Right lung (tissue), 5 donors: Measurements from ENCODE around the gene SF3B1. TPM values are rescaled to one million over a fixed set of nuclear protein-coding genes. Genes with fewer than 3 reads are reported as not detected.
"Not testable (repeated sequence)": the region's sequence is repeated elsewhere in the genome, so short reads cannot be mapped to it uniquely, and the experiment has no call there.

Experiments used
- DNase-seq, 2 donors: peaks; one replicate each; pipeline ENCODE4 v3.0.0-alpha.2; 2013
- polyA plus RNA-seq, 5 donors: library from polyadenylated mRNA; unstranded; fragments of 120-200 nt; gene quantifications; one replicate each; pipeline versions ENCODE4 v1.2.1 to v1.2.3, GENCODE V29; 2013; ENCODE audit warnings: inconsistent platforms in 1 of 5, low replicate concordance in 1 of 5; ENCODE audit not compliant: insufficient read length in 5 of 5, insufficient read depth in 1 of 5

SF3B1 gene
- polyA plus RNA-seq, 5 donors = 383 to 680 (median 633) TPM

DNA sequence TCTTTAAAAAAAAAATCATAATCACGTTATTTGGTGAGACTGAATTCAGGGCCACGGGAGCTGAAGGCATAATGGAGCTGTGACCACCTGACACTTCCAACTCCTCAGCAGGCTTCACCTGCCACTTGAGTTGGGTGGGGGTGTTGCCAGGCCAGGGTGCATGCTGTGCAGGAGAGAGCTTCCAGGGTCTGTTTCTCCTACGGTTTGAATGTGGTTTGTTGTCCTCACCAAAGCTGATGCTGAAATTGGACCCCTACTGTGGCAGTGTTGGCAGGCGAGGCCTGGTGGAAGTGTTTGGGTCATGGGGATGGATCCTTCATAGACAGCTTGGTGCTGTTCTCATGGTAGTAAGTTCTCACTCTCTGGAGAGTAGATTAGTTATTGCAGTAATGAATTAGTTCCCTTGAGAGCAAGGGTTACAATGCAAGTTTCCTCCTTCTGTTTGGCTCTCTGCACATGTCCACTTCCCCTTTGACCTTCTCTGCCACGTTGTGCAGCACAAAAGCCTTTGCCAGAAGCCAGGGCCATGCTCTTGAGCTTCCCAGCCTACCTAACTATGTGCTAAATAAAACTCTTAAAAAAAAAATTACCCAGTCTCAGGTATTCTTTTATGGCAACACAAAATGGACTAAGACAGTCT, 86.0 kb downstream of the SF3B1 start:
- no peak for DNase-seq

DNA sequence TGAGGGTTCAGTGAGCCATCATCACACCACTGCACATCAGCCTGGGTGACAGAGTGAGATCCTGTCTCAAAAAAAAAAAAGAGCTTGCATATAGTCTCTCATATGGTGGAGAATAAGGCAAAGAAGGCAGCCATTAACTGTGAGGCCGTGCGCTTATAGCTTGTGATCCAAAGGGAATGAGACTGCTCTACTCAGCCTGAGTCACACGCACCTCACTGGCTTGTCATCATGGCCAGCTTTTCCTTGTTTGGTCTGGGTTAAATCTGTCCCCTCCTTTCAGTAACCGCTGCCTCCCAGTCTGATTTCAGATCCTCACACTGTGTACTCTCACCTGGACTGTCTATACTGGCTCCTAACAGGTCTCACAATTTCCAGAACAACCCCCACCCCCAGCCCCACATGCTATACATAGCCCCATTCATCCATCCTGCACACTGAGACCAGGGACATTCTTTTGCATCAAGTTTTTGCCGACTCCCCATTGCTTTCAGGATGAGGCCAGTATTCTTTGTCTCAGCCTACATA, 88.9 kb downstream of the SF3B1 start:
- DNase-seq = no peak

DNA sequence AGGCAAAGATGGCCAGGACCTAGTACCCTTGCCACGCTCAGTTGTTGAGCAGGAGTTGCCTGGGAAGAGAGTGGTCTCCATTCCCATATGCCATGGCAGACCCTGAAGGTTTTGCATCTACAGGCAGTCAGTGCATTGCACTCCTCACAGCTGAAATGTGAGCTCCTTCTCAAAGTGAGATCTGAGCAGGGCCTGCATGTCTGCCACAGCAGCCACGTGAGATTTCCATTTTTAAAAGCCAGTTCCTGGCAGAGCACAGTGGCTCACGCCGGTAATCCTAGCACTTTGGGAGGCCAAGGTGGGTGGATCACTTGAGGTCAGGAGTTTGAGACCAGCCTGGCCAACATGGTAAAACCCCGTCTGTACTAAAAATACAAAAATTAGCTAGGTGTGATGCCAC, 90.9 kb downstream of the SF3B1 start:
- DNase-seq = not testable (repeated sequence)

DNA sequence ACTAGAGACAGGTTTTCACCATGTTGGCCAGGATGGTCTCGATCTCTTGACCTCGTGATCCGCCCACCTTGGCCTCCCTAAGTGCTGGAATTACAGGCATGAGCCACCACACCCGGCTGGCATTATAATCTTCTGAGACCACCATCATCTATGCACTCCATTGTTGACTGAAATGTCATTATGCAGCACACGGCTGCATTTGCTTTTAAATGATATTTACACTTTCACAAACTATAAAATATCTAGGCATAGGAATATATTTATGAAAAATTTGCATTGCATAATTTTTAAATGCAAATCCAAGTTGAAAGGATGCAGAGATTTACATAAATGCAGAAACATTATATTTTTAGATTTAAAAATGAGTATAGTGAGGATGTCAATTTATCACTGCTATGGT, 94.2 kb downstream of the SF3B1 start:
- DNase-seq = no peak

Other genes starting within 250 kb of the SF3B1 start
- gene ANKRD44, start 124.2 kb downstream of the SF3B1 start, polyA plus RNA-seq = 10 to 100 TPM; 20.4 to 36.3 (median 25.8) TPM
- 10 to 100 TPM; 12.5 to 16.2 (median 13.4) TPM for gene COQ10B, start 18.5 kb upstream of the SF3B1 start, polyA plus RNA-seq
- gene HSPD1, start 64.8 kb upstream of the SF3B1 start, polyA plus RNA-seq = 100 to 1,000 TPM; 373 to 490 (median 417) TPM
- gene HSPE1, start 65.4 kb upstream of the SF3B1 start, polyA plus RNA-seq = 100 to 1,000 TPM; 134 to 192 (median 161) TPM
- gene MOB4, start 81.0 kb upstream of the SF3B1 start, polyA plus RNA-seq = 10 to 100 TPM; 43.0 to 58.7 (median 48.1) TPM
- gene RFTN2, start 240.6 kb upstream of the SF3B1 start, polyA plus RNA-seq = 10 to 100 TPM; 17.7 to 35.5 (median 21.3) TPM